Measurements from ENCODE around the gene SNAPIN.

DNA sequence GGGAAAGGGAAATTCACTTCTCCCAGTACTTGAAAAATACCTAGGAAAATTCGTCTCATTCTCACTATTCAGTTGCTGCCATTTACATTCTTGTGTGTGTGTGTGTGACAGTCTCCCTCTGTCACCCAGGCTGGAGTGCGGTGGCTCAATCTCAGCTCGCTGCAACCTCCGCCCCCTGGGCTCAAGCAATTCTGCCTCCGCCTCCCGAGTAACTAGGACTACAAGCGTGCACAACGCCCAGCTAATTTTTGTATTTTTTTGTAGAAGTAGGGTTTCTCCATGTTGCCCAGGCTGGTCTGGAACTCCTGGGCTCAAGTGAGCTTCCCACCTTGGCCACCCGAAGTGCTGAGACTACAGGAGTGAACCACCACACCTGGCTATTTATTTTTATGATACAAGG lies 1.2 kb downstream of the SNAPIN start:
- TF ChIP-seq CTCF (IDR thresholded peaks at IDR 0.05) (no peak), POLR2A (IDR thresholded peaks at IDR 0.05; ENCODE audit: low read depth) (no peak), POLR2AphosphoS5 (IDR thresholded peaks at IDR 0.05) (no peak)
